GM12878 (cell line): ENCODE measurements around the gene SPART. TPM values are rescaled to one million over a fixed set of nuclear protein-coding genes. Genes with fewer than 3 reads are reported as not detected.

Experiments
- ATAC-seq: fragments of 200-7000 bp; cut with Tn5 transposase; 3 replicates; pipeline ENCODE4 v1.9.1; 2020; ENCODE audit warnings: mild to moderate bottlenecking, moderate library complexity
- BruUV-seq: library from RNA; stranded (reverse); fragments of 400-500 nt; replicated peaks from 2 replicates; lab custom pipeline; 2021; lab: Mats Ljungman, UMichigan
- CTCF ChIA-PET: fragments of 300-600 bp; sonication (Branson Sonifier 250); formaldehyde crosslinking; extraction: SDS; loops from one replicate; lab custom pipeline; 2021; ENCODE audit warnings: inconsistent platforms; lab: Yijun Ruan, JAX
- POLR2A ChIA-PET: fragments of 350-600 bp; formaldehyde crosslinking; extraction: SDS; loops from one replicate; lab custom pipeline; 2021; ENCODE audit warnings: inconsistent platforms; lab: Charles Lee
- RAD21 ChIA-PET: fragments of 300-600 bp; sonication (Branson Sonifier 250); formaldehyde crosslinking; loops from one replicate; lab custom pipeline; 2023; ENCODE audit warnings: antibody characterized with exemption; ENCODE audit not compliant: unreplicated experiment; lab: Charles Lee
- SMC1A ChIA-PET: fragments of 300-600 bp; sonication (Branson Sonifier 250); formaldehyde crosslinking; loops from one replicate; lab custom pipeline; 2023; ENCODE audit not compliant: unreplicated experiment, uncharacterized antibody; lab: Charles Lee
- DNase-seq: peaks from one replicate; pipeline ENCODE4 v3.0.0-alpha.2; 2011; ENCODE audit warnings: low read depth, low spot score
- FAIRE-seq: peaks from 3 replicates; lab custom pipeline; 2011; peaks lifted over from hg19 to GRCh38; lab: Jason Lieb, UNC
- H2AFZ ChIP-seq: 2 replicates; pipeline ENCODE4 v1.6.0; 2011; ENCODE audit warnings: low read depth, low read length, control low read depth; ENCODE audit not compliant: control insufficient read depth
- H3K27ac ChIP-seq: 2 replicates; pipeline ENCODE4 v1.5.1; 2011; ENCODE audit warnings: control low read depth; ENCODE audit not compliant: control insufficient read depth, insufficient read depth
- H3K27me3 ChIP-seq, 2 experiments: replicated peaks in 1 of 2; 2 replicates each; pipeline versions ENCODE4 v1.6.0 to v1.6.1; 2011; ENCODE audit warnings: low read length in 1 of 2; ENCODE audit not compliant: control insufficient read depth in 2 of 2, insufficient read depth in 2 of 2
- H3K36me3 ChIP-seq, 2 experiments: 2 replicates each; pipeline ENCODE4 v1.5.1; 2011; ENCODE audit warnings: low read length in 1 of 2; ENCODE audit not compliant: control insufficient read depth in 2 of 2, insufficient read depth in 2 of 2
- H3K4me1 ChIP-seq: 2 replicates; pipeline ENCODE4 v1.6.1; 2011; ENCODE audit warnings: mild to moderate bottlenecking, low read length, moderate library complexity, mixed read lengths; ENCODE audit not compliant: control insufficient read depth, insufficient read depth
- H3K4me2 ChIP-seq: 2 replicates; pipeline ENCODE4 v1.6.0; 2011; ENCODE audit warnings: control low read depth; ENCODE audit not compliant: control insufficient read depth, insufficient read depth
- H3K4me3 ChIP-seq: fragments of 200-600 bp; sonication (generic); 2 replicates; pipeline ENCODE4 v1.5.1; 2016
- H3K79me2 ChIP-seq: 2 replicates; pipeline ENCODE4 v1.6.0; 2011; ENCODE audit warnings: low read length; ENCODE audit not compliant: control insufficient read depth, insufficient read depth
- H3K9ac ChIP-seq: 2 replicates; pipeline ENCODE4 v1.8.0; 2011; ENCODE audit warnings: low read length, control low read depth, mixed read lengths; ENCODE audit not compliant: control insufficient read depth, insufficient read depth
- H3K9me3 ChIP-seq: replicated peaks from 3 replicates; pipeline ENCODE4 v1.5.1; 2011; ENCODE audit warnings: mild to moderate bottlenecking, low read length; ENCODE audit not compliant: control insufficient read depth, insufficient read depth
- H4K20me1 ChIP-seq: 2 replicates; pipeline ENCODE4 v1.6.0; 2011; ENCODE audit not compliant: control insufficient read depth, insufficient read depth
- ASH2L ChIP-seq: fragments of 300-600, 200-600 bp; sonication (generic); IDR thresholded peaks from 2 replicates; pipeline ENCODE4 v1.6.1; 2017; ENCODE audit warnings: low read depth, mild to moderate bottlenecking, borderline replicate concordance
- CTCF ChIP-seq, 3 experiments: IDR thresholded peaks in 2 of 3; conservative IDR thresholded peaks in 1 of 3; 2 replicates each; pipeline ENCODE4 v1.5.1; 2011; ENCODE audit warnings: low read depth in 3 of 3, low read length in 3 of 3, mild to moderate bottlenecking in 3 of 3, control low read depth in 2 of 3, moderate library complexity in 2 of 3, inconsistent platforms in 1 of 3, mixed read lengths in 1 of 3; ENCODE audit not compliant: control insufficient read depth in 2 of 3, insufficient read depth in 1 of 3; ENCODE audit errors: extremely low read depth in 1 of 3
- EZH2 ChIP-seq: IDR thresholded peaks from 2 replicates; pipeline ENCODE4 v1.6.1; 2012; ENCODE audit warnings: low read depth, mild to moderate bottlenecking, control low read depth, inconsistent platforms, low read length, borderline replicate concordance; ENCODE audit not compliant: control insufficient read depth
- NKRF ChIP-seq: fragments of 450-650 bp; conservative IDR thresholded peaks from 2 replicates; pipeline ENCODE4 v1.6.1; 2017; ENCODE audit warnings: mild to moderate bottlenecking, moderate library complexity
- RBBP5 ChIP-seq: fragments of 200-600 bp; sonication (generic); conservative IDR thresholded peaks from 2 replicates; pipeline ENCODE4 v1.6.1; 2016
- STAT3 ChIP-seq: IDR thresholded peaks from 2 replicates; pipeline ENCODE4 v1.6.1; 2011; ENCODE audit warnings: low read depth, low read length, improper control_type of control experiment
- TCF7 ChIP-seq: IDR thresholded peaks from 2 replicates; pipeline ENCODE4 v1.6.1; 2014; ENCODE audit warnings: antibody characterized with exemption, borderline replicate concordance
- ZBED1 ChIP-seq: IDR thresholded peaks from 2 replicates; pipeline ENCODE4 v1.6.1; 2016; ENCODE audit warnings: borderline replicate concordance
- ZSCAN29 ChIP-seq: fragments of 450-650 bp; IDR thresholded peaks from 2 replicates; pipeline ENCODE4 v1.6.1; 2017; ENCODE audit warnings: mild to moderate bottlenecking, moderate library complexity
- in situ Hi-C: fragments of 300-500 bp; cut with MboI; formaldehyde crosslinking; loops from 9 replicates; pipeline ENCODE4 v1.14.3; 2018; ENCODE audit warnings: mixed read lengths
- intact Hi-C: fragments of 100-400 bp; cut with micrococcal nuclease; formaldehyde crosslinking; loops from one replicate; pipeline ENCODE4 v1.14.2; 2022; ENCODE audit not compliant: unreplicated experiment
- polyA plus RNA-seq, 11 experiments: library from polyadenylated mRNA; depleted of rRNA in 4 of 11; unstranded in 6 of 11; stranded (reverse) in 5 of 11; fragments of >200 nt; fragmentation: Nextera tagmentation in 4 of 11; fragmentation: Illumina TruSeq in 1 of 11; extraction: Ambion mirVana in 4 of 11; extraction: Trizol in 1 of 11; gene quantifications; 1 replicate in 1 of 11; 2 replicates in 10 of 11; pipeline versions ENCODE4 v1.2.1 to v1.2.3, GENCODE V29; 2011 to 2016; ENCODE audit warnings: inconsistent platforms in 2 of 11, missing spikeins in 2 of 11, low read depth in 1 of 11
- total RNA-seq, 4 experiments: library from RNA; depleted of rRNA in 3 of 4; stranded (reverse); fragments of >200 nt in 3 of 4; fragmentation: Illumina TruSeq in 1 of 4; extraction: Trizol in 1 of 4; gene quantifications; 2 replicates each; pipeline versions ENCODE4 v1.2.1 to v1.2.3, GENCODE V29; 2013 to 2021

Gene SPART
- total and polyA plus RNA-seq, 10 of the 15 experiments (the other 5 are each of a cell fraction or from before 2014, with no cell fraction given), result 17.6 to 74.6 (median 42.1) TPM

- ATAC-seq (no peak), DNase-seq (no peak), FAIRE-seq (no peak)
- no peaks in the 10 kb centered on the region for H3K79me2 ChIP-seq
- H3K9me3 ChIP-seq, result no peaks in the 10 kb centered on the region; the same call in 2 of the 3 replicates
- H4K20me1 ChIP-seq, result no peaks in the 10 kb centered on the region
- in situ Hi-C loops (no loop called here), intact Hi-C loops (no loop called here)
- ChIA-PET SMC1A (no interaction called here), POLR2A (no interaction called here), CTCF (no interaction called here), RAD21 (no interaction called here)
- no peaks in the 10 kb centered on the region for H3K36me3 ChIP-seq
- H3K4me2 ChIP-seq, result no peak overlapping the region
- no peaks in the 10 kb centered on the region for H3K4me1 ChIP-seq
- no peak overlapping the region for H3K4me3 ChIP-seq
- no peaks in the 10 kb centered on the region for H3K27me3 ChIP-seq
- H3K9ac ChIP-seq, result no peak overlapping the region
- TF ChIP-seq RBBP5 (no peak), NKRF (no peak), STAT3 (no peak), EZH2 (no peak), TCF7 (no peak), ZBED1 (no peak), ZSCAN29 (no peak), ASH2L (no peak), CTCF (IDR thresholded peaks at IDR 0.05 in 2 of 3, conservative IDR thresholded peaks at IDR 0.05 in 1 of 3; ENCODE audit: control insufficient read depth in 2 of 3, extremely low read depth in 1 of 3, insufficient read depth in 1 of 3, low read depth in 3 of 3, low read length in 3 of 3) (no peak)
- H3K27ac ChIP-seq, result no peak overlapping the region
- no peak overlapping the region for H2AFZ ChIP-seq
- BruUV-seq, result no TSS peak
These were observed 84.2 kb downstream of the SPART start for GRCh38 chr13:36261976-36262375.
